GM13976 (cell line): ENCODE data around the gene MRPL37.
"Not testable (repeated sequence)": the region's sequence is repeated elsewhere in the genome, so short reads cannot be mapped to it uniquely, and the experiment has no call there.

Experiments
- DNase-seq: peaks from one replicate; pipeline ENCODE4 v3.0.0; 2012; ENCODE audit warnings: low spot score
- in situ Hi-C: fragments of 300-500 bp; cut with MboI; formaldehyde crosslinking; loops from one replicate; pipeline ENCODE4 v1.12.0; 2022; ENCODE audit warnings: low sequenced_read_pairs, mixed read lengths, inconsistent platforms; ENCODE audit not compliant: unreplicated experiment
- TF ChIP-seq, protein P1 (sequence below): IDR thresholded peaks from 2 replicates; pipeline ENCODE4 v1.5.1; 2012; ENCODE audit warnings: borderline replicate concordance, mild to moderate bottlenecking; ENCODE audit not compliant: insufficient read depth; ENCODE audit errors: extremely low read depth, missing control alignments, control extremely low read depth

MRPL37 gene

DNA sequence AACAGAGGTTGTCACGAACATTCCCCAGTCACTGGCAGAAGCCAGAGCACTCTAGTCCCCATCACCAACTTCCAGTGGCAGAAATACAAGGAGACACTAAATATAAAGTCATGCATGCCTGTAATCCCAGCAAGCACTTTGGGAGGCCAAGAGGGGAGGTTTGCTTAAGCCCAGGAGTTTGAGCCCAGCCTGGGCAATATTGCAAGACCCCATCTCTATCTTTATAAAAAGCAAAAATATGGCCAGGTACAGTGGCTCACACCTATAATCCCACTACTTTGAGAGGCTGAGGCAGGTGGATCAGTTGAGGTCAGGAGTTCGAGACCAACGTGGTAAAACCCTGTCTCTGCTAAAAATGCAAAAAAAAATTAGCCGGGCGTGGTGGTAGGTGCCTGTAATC lies 6.5 kb upstream of the MRPL37 start:
- in situ Hi-C loops: no loop called here
- DNase-seq: no peak
- TF ChIP-seq, protein P1, sequence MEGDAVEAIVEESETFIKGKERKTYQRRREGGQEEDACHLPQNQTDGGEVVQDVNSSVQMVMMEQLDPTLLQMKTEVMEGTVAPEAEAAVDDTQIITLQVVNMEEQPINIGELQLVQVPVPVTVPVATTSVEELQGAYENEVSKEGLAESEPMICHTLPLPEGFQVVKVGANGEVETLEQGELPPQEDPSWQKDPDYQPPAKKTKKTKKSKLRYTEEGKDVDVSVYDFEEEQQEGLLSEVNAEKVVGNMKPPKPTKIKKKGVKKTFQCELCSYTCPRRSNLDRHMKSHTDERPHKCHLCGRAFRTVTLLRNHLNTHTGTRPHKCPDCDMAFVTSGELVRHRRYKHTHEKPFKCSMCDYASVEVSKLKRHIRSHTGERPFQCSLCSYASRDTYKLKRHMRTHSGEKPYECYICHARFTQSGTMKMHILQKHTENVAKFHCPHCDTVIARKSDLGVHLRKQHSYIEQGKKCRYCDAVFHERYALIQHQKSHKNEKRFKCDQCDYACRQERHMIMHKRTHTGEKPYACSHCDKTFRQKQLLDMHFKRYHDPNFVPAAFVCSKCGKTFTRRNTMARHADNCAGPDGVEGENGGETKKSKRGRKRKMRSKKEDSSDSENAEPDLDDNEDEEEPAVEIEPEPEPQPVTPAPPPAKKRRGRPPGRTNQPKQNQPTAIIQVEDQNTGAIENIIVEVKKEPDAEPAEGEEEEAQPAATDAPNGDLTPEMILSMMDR: no peak

DNA sequence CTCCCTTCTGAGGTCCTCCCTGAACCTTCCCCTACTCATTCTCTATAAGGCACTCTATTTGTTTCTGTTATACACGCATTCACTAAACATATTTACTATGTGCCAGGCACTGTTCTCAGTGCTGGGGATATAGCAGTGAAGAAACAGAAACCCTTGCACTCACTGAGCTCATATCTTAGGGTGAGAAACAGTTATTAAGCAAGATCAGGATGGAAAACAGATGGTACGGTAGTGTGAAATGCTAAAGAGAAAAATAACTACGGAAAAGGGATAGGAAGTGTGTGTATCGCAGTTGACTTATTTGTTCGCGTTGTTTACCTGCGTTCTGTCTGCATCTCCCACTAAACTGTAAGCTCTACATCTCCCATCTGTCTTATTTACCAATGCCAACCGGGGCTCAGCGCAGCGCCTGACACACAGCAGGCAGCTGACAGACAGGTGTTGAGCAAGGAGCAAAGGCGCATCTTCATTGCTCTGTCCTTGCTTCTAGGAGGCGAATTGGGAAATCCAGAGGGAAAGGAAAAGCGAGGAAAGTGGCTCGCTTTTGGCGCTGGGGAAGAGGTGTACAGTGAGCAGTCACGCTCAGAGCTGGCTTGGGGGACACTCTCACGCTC lies 709 bp upstream of the MRPL37 start:
- TF ChIP-seq, protein P1: no peak
- in situ Hi-C loops: no loop called here
- DNase-seq: no peak

DNA sequence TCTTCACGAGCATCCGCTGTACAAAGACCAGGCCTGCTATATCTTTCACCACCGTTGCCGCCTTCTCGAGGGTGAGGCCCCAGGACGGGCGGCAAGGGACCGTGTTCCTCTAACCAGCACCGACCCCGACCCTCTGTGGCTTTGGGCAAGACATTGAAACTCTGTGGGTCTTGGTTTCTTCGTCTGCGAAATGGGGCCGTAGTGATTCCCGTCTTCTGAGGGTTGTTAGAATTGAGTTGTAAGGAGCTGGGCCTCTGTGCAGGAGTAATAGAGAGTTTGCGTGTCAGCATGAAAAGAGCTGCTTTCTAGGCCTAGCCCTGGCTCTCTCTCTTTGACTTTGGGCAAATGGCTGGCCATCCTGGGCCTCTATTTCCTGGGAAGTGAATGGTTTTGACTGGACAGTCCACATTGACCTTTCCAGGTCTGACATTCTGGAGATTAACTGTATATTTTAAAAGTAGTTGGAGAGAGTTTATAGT lies 591 bp downstream of the MRPL37 start:
- TF ChIP-seq, protein P1: no peak
- DNase-seq: no peak
- in situ Hi-C loops: no loop called here

DNA sequence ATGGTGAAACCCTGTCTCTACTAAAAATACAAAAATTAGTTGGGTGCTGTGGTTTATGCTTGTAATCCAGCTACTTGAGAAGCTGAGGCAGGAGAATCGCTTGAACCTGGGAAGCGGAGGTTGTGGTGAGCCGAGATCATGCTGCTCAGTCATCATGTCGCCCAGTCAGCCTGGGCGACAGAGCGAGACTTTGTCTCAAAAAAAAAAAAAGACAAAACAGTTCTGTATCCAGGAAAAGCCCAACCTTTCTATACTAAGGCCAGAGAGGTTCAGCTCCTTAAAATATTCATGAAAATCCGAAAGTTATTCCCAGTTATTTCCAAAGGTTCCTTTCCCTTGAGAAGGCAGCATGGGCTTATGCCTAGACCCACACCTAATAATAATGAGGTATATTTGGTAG lies 4.2 kb downstream of the MRPL37 start:
- in situ Hi-C loops: no loop called here
- DNase-seq: no peak
- TF ChIP-seq, protein P1: no peak

DNA sequence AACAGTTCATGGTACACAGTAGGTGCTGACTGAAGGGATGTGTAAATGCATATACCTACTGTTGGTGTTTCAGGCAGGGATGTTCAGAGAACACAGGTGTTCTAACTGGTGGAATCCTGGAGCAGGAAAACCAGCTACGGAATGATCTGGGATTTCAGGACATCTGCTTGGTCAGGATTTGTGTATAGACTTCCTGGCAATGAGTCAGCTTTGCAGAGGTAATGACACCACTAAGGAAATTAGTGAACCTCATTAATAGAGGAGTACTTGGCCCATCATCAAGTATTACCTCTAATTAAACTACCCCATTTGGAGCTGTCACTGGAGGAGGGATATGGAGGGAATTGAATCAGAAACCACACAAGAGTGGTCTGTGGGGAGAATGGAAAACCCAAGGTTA lies 7.3 kb downstream of the MRPL37 start:
- no peak for DNase-seq
- in situ Hi-C loops: no loop called here
- TF ChIP-seq, protein P1: no peak

DNA sequence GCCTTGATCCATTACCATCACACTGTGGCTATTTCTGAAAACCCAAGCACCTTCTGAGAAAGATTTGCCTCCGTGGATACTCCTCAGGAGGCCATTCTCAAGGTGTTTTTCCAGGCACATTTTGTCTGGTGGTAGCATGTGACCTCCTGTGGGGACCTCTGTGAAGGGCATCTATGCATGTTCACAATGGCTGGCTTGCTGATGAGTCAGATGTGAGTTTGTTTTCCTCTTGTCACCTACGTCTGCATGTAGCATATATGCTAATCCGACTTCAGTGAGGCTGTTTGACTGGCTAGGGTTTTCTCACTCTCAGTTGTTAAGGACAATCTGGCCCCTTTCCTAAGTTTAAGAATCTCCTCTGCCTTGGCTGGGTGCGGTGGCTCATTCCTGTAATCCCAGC lies 7.9 kb downstream of the MRPL37 start:
- in situ Hi-C loops, DNase-seq: not testable (repeated sequence)

DNA sequence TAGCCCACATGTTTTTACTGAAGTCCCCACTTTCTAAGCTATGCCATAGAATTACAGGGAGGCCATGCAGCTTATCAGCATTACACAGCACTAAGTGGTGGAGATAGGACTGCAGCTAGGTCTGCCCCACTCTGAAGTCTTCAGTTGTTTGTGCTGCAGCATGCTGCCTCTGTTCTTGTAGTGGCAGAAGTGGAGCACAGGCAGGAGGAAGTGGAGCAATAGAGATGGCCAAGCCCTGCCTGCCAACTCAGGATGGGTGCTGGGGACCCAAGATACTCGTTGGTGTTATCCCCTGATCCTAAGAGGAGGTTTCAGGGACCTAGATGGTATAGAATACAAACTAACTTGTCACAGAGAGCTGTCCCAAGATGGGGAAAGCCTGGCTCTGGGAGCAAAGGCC lies 12.9 kb downstream of the MRPL37 start:
- no peak for DNase-seq
- TF ChIP-seq, protein P1: no peak
- in situ Hi-C loops: no loop called here
